GM19239 (cell line): ENCODE data around the gene NSUN2.
"Not testable (repeated sequence)": the region's sequence is repeated elsewhere in the genome, so short reads cannot be mapped to it uniquely, and the experiment has no call there.

Source experiments
- DNase-seq: peaks from one replicate; pipeline ENCODE4 v3.0.0; 2011; ENCODE audit warnings: low spot score; ENCODE audit not compliant: insufficient read length
- FAIRE-seq: peaks from 2 replicates; lab custom pipeline; 2011; peaks lifted over from hg19 to GRCh38; lab: Jason Lieb, UNC

NSUN2 gene

GRCh38 chr5:6645571-6646362, 12.9 kb upstream of the NSUN2 start:
- not testable (repeated sequence) for FAIRE-seq, DNase-seq

GRCh38 chr5:6644794-6645241, 12.0 kb upstream of the NSUN2 start:
- DNase-seq (no peak), FAIRE-seq (no peak)

GRCh38 chr5:6642655-6643054, 9.8 kb upstream of the NSUN2 start:
- no peak for FAIRE-seq

GRCh38 chr5:6638236-6638635, 5.4 kb upstream of the NSUN2 start:
- no peak for FAIRE-seq
- DNase-seq, result no peak

More at GRCh38 chr5:6642655-6643054, 9.8 kb upstream of the NSUN2 start:
- no peak for DNase-seq

- DNase-seq (no peak), FAIRE-seq (no peak)
These were observed 4.7 kb upstream of the NSUN2 start for GRCh38 chr5:6637590-6637989.

- DNase-seq (no peak), FAIRE-seq (no peak)
These were observed 4.2 kb upstream of the NSUN2 start for GRCh38 chr5:6637022-6637421.

- no peak for DNase-seq
These were observed 3.4 kb upstream of the NSUN2 start for GRCh38 chr5:6636293-6636692.

GRCh38 chr5:6634788-6635430, 2.1 kb upstream of the NSUN2 start:
- DNase-seq (no peak), FAIRE-seq (no peak)

More at GRCh38 chr5:6636293-6636692, 3.4 kb upstream of the NSUN2 start:
- FAIRE-seq, result no peak

GRCh38 chr5:6634306-6634705, 1.5 kb upstream of the NSUN2 start:
- no peak for FAIRE-seq
- peak; percentile 18 for DNase-seq

GRCh38 chr5:6633469-6634245, 813 bp upstream of the NSUN2 start:
- peak; percentile 22 for DNase-seq
- FAIRE-seq, result no peak

- DNase-seq, result no peak
These were observed 438 bp downstream of the NSUN2 start for GRCh38 chr5:6632324-6632887.

GRCh38 chr5:6631441-6631840, 1.4 kb downstream of the NSUN2 start:
- FAIRE-seq, result no peak
- DNase-seq, result no peak

More at GRCh38 chr5:6632324-6632887, 438 bp downstream of the NSUN2 start:
- FAIRE-seq, result peak; percentile 26

- FAIRE-seq, result no peak
- DNase-seq, result no peak
These were observed 6.3 kb downstream of the NSUN2 start for GRCh38 chr5:6626508-6626907.

GRCh38 chr5:6623941-6624340, 8.9 kb downstream of the NSUN2 start:
- DNase-seq, result no peak
- FAIRE-seq, result no peak

- FAIRE-seq (no peak), DNase-seq (no peak)
These were observed 9.6 kb downstream of the NSUN2 start for GRCh38 chr5:6623228-6623627.

GRCh38 chr5:6616632-6617031, 16.2 kb downstream of the NSUN2 start:
- DNase-seq (no peak), FAIRE-seq (no peak)

- no peak for DNase-seq
- no peak for FAIRE-seq
These were observed 17.6 kb downstream of the NSUN2 start for GRCh38 chr5:6615034-6615815.

- FAIRE-seq, result no peak
- DNase-seq, result no peak
These were observed 21.2 kb downstream of the NSUN2 start for GRCh38 chr5:6611334-6612256.

- no peak for DNase-seq
- FAIRE-seq, result no peak
These were observed 24.8 kb downstream of the NSUN2 start for GRCh38 chr5:6608016-6608415.
